SK-N-SH (cell line): ENCODE measurements around the gene PNN.

Source experiments
- EP300 ChIP-seq, 2 experiments: IDR thresholded peaks; 2 replicates each; pipeline versions ENCODE4 v1.4.0 to v1.6.1; 2012; ENCODE audit warnings: borderline replicate concordance in 1 of 2, low read depth in 1 of 2, low read length in 1 of 2
- EZH2phosphoT487 ChIP-seq: fragments of 200-600 bp; sonication (generic); IDR thresholded peaks from 2 replicates; pipeline ENCODE4 v1.6.1; 2017; ENCODE audit warnings: low read depth, mixed run types, mild to moderate bottlenecking, antibody characterized with exemption, moderate library complexity, borderline replicate concordance
- POLR2AphosphoS5 ChIP-seq: IDR thresholded peaks from 2 replicates; pipeline ENCODE4 v1.6.1; 2012; ENCODE audit warnings: low read depth, low read length
- SMC3 ChIP-seq: IDR thresholded peaks from 2 replicates; pipeline ENCODE4 v1.6.1; 2012; ENCODE audit warnings: low read depth, low read length, improper control_type of control experiment
- USF1 ChIP-seq: IDR thresholded peaks from 2 replicates; pipeline ENCODE4 v1.4.0; 2012; ENCODE audit warnings: low read depth, borderline replicate concordance
- USF2 ChIP-seq: fragments of 150-350 bp; IDR thresholded peaks from 2 replicates; pipeline ENCODE4 v1.6.1; 2017; ENCODE audit warnings: antibody characterized with exemption, low read length, low read depth, borderline replicate concordance
- TF ChIP-seq, protein P1 (sequence below): IDR thresholded peaks from 2 replicates; pipeline ENCODE4 v1.6.1; 2012; ENCODE audit warnings: mild to moderate bottlenecking, low read depth, low read length, moderate library complexity
- TF ChIP-seq, protein P2 (sequence below): fragments of 200-600 bp; sonication (generic); IDR thresholded peaks from 2 replicates; pipeline ENCODE4 v1.6.1; 2017; ENCODE audit warnings: antibody characterized with exemption, mild to moderate bottlenecking, moderate library complexity

DNA sequence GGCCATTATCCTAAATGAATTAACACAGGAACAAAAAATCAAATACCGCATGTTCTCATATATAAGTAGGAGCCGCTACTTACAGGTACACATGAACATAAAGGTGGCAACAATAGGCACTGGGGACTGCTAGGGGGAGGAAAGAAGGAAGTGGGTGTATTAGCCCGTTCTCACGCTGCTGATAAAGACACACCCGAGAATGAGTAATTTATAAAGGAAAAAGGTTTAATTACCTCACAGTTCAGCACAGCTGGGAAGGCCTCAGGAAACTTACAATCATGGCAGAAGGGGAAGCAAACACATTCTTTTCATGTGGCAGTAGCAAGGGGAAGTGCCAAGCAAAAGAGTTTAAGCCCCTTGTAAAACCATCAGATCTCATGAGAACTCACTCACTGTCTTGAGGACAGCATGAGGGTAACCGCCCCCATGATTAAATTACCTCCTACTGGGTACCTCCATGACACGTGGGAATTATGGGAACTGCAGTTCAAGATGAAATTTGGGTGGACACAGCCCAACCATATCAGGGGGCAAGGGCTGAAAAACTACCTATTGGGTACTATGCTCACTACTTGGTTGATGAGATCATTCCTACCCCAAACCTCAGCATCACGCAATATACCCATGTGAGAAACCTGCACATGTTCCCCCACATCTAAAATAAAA is 42.3 kb downstream of the PNN start:
- TF ChIP-seq POLR2AphosphoS5 (no peak), EP300 (IDR thresholded peaks at IDR 0.05; ENCODE audit: borderline replicate concordance in 1 of 2, low read depth in 1 of 2, low read length in 1 of 2) (no peak), SMC3 (no peak), USF1 (no peak), EZH2phosphoT487 (no peak), USF2 (no peak)
- TF ChIP-seq, protein P1, sequence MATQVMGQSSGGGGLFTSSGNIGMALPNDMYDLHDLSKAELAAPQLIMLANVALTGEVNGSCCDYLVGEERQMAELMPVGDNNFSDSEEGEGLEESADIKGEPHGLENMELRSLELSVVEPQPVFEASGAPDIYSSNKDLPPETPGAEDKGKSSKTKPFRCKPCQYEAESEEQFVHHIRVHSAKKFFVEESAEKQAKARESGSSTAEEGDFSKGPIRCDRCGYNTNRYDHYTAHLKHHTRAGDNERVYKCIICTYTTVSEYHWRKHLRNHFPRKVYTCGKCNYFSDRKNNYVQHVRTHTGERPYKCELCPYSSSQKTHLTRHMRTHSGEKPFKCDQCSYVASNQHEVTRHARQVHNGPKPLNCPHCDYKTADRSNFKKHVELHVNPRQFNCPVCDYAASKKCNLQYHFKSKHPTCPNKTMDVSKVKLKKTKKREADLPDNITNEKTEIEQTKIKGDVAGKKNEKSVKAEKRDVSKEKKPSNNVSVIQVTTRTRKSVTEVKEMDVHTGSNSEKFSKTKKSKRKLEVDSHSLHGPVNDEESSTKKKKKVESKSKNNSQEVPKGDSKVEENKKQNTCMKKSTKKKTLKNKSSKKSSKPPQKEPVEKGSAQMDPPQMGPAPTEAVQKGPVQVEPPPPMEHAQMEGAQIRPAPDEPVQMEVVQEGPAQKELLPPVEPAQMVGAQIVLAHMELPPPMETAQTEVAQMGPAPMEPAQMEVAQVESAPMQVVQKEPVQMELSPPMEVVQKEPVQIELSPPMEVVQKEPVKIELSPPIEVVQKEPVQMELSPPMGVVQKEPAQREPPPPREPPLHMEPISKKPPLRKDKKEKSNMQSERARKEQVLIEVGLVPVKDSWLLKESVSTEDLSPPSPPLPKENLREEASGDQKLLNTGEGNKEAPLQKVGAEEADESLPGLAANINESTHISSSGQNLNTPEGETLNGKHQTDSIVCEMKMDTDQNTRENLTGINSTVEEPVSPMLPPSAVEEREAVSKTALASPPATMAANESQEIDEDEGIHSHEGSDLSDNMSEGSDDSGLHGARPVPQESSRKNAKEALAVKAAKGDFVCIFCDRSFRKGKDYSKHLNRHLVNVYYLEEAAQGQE, result no peak
- TF ChIP-seq, protein P2, sequence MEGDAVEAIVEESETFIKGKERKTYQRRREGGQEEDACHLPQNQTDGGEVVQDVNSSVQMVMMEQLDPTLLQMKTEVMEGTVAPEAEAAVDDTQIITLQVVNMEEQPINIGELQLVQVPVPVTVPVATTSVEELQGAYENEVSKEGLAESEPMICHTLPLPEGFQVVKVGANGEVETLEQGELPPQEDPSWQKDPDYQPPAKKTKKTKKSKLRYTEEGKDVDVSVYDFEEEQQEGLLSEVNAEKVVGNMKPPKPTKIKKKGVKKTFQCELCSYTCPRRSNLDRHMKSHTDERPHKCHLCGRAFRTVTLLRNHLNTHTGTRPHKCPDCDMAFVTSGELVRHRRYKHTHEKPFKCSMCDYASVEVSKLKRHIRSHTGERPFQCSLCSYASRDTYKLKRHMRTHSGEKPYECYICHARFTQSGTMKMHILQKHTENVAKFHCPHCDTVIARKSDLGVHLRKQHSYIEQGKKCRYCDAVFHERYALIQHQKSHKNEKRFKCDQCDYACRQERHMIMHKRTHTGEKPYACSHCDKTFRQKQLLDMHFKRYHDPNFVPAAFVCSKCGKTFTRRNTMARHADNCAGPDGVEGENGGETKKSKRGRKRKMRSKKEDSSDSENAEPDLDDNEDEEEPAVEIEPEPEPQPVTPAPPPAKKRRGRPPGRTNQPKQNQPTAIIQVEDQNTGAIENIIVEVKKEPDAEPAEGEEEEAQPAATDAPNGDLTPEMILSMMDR, result no peak
